Muscle layer of duodenum (tissue), 2 donors: Measurements from ENCODE around the gene DKK3.

Experiments
- H3K27ac ChIP-seq: one replicate; pipeline ENCODE4 v1.7.0; 2013; ENCODE audit warnings: mild to moderate bottlenecking, low read length
- H3K27me3 ChIP-seq: one replicate; pipeline ENCODE4 v1.7.0; 2013; ENCODE audit warnings: low read depth, mild to moderate bottlenecking, control low read depth, low read length
- H3K36me3 ChIP-seq, 2 donors: one replicate each; pipeline ENCODE4 v1.7.0; 2013; ENCODE audit warnings: low read length in 2 of 2, control low read depth in 1 of 2, mild to moderate bottlenecking in 1 of 2; ENCODE audit not compliant: insufficient read depth in 2 of 2, control insufficient read depth in 1 of 2
- H3K4me1 ChIP-seq, 2 donors: one replicate each; pipeline ENCODE4 v1.7.0; 2013; ENCODE audit warnings: low read length in 2 of 2, mild to moderate bottlenecking in 2 of 2, control low read depth in 1 of 2, moderate library complexity in 1 of 2; ENCODE audit not compliant: insufficient read depth in 2 of 2, control insufficient read depth in 1 of 2
- H3K4me3 ChIP-seq, 2 donors: one replicate each; pipeline ENCODE4 v1.7.0; 2013; ENCODE audit warnings: low read length in 2 of 2, low read depth in 1 of 2, mild to moderate bottlenecking in 1 of 2
- H3K9me3 ChIP-seq, 2 donors: one replicate each; pipeline ENCODE4 v1.7.0; 2013; ENCODE audit warnings: low read length in 2 of 2, control low read depth in 1 of 2, mild to moderate bottlenecking in 1 of 2; ENCODE audit not compliant: control insufficient read depth in 1 of 2
- donor health status: healthy.

The DKK3 gene

GRCh38 chr11:11985016-11985715 lies 23.3 kb downstream of the DKK3 start:
- no peak overlapping the region for H3K4me3 ChIP-seq
- H3K27ac ChIP-seq: no peak overlapping the region
- H3K9me3 ChIP-seq: no peaks in the 10 kb centered on the region
- H3K36me3 ChIP-seq: no peaks in the 10 kb centered on the region
- H3K27me3 ChIP-seq: no peaks in the 10 kb centered on the region
- H3K4me1 ChIP-seq: peaks cover 0 to 28% of the 10 kb centered on the region in 2 donors

DNA sequence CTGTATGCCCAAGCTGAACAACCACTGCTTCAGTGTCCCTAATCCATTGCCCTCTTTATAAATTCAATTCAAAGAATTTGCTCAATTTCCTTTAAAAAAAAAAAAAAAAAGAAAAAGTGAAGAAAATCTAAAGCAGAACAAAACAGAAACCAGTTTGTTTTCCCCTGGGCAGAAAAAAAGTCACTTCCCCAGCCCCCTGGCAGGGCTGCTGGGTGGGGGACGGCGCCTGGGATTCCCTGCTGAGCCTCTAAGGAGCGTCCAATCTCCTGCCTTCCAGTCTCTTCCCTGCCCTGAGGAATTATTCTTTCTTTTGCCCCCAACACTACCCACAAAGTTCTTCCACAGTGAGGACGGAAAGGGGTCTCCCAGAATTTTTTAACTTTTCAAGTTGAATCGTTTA lies 23.9 kb downstream of the DKK3 start:
- H3K27me3 ChIP-seq: no peaks in the 10 kb centered on the region
- no peaks in the 10 kb centered on the region for H3K9me3 ChIP-seq
- H3K36me3 ChIP-seq: no peaks in the 10 kb centered on the region
- H3K4me3 ChIP-seq: no peak overlapping the region
- H3K4me1 ChIP-seq: peaks cover 0 to 28% of the 10 kb centered on the region in 2 donors
- H3K27ac ChIP-seq: no peak overlapping the region

DNA sequence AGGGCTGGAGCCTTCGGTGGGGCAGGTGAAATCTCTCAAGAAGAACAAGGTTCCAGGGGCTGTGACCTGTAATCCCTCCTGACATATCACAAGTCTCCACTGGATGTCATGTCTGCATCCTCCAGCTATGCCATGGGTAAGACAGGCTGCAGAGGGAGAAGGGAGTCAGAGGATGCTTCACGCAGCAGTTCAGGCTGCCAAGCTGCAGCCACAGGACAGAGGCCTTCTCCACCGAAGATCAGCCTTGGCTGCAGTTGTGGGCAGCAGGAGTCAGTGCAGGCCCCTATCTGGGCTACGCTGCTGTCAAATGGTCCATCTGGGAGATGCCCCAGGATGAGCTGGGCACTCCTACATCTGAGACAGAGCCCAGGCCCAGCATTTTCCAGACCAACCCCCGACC lies 25.0 kb downstream of the DKK3 start:
- no peaks in the 10 kb centered on the region for H3K27me3 ChIP-seq
- H3K9me3 ChIP-seq: no peaks in the 10 kb centered on the region
- no peak overlapping the region for H3K27ac ChIP-seq
- H3K36me3 ChIP-seq: no peaks in the 10 kb centered on the region
- no peak overlapping the region for H3K4me3 ChIP-seq
- peaks cover 0 to 34% of the 10 kb centered on the region in 2 donors for H3K4me1 ChIP-seq

- Histone ChIP-seq H3K4me3 (no peak overlapping the region), H3K36me3 (no peaks in the 10 kb centered on the region), H3K9me3 (no peaks in the 10 kb centered on the region), H3K4me1 (peaks cover 0 to 31% of the 10 kb centered on the region in 2 donors), H3K27me3 (no peaks in the 10 kb centered on the region), H3K27ac (no peak overlapping the region)
These were observed 25.5 kb downstream of the DKK3 start for GRCh38 chr11:11982975-11983374.

- H3K9me3 ChIP-seq: no peaks in the 10 kb centered on the region
- no peak overlapping the region for H3K27ac ChIP-seq
- no peaks in the 10 kb centered on the region for H3K36me3 ChIP-seq
- H3K4me1 ChIP-seq: peaks cover 4 to 30% of the 10 kb centered on the region in 2 donors
- no peak overlapping the region for H3K4me3 ChIP-seq
- no peaks in the 10 kb centered on the region for H3K27me3 ChIP-seq
These were observed 26.0 kb downstream of the DKK3 start for GRCh38 chr11:11982461-11982860.

- H3K4me1 ChIP-seq: peaks cover 9 to 34% of the 10 kb centered on the region in 2 donors
- H3K9me3 ChIP-seq: no peaks in the 10 kb centered on the region
- no peak overlapping the region for H3K4me3 ChIP-seq
- no peaks in the 10 kb centered on the region for H3K36me3 ChIP-seq
- H3K27me3 ChIP-seq: no peaks in the 10 kb centered on the region
- H3K27ac ChIP-seq: no peak overlapping the region
These were observed 26.6 kb downstream of the DKK3 start for GRCh38 chr11:11981840-11982239.

GRCh38 chr11:11981364-11981763 lies 27.1 kb downstream of the DKK3 start:
- Histone ChIP-seq H3K9me3 (no peaks in the 10 kb centered on the region), H3K4me1 (peaks cover 13 to 39% of the 10 kb centered on the region in 2 donors), H3K4me3 (no peak overlapping the region), H3K27me3 (no peaks in the 10 kb centered on the region), H3K36me3 (no peaks in the 10 kb centered on the region), H3K27ac (no peak overlapping the region)

GRCh38 chr11:11980841-11981308 lies 27.6 kb downstream of the DKK3 start:
- Histone ChIP-seq H3K4me1 (peaks cover 16 to 43% of the 10 kb centered on the region in 2 donors), H3K27ac (no peak overlapping the region), H3K27me3 (no peaks in the 10 kb centered on the region), H3K4me3 (no peak overlapping the region), H3K36me3 (no peaks in the 10 kb centered on the region), H3K9me3 (no peaks in the 10 kb centered on the region)

- peak overlapping the region; percentile 10 for H3K27ac ChIP-seq
- peaks cover 16 to 45% of the 10 kb centered on the region in 2 donors for H3K4me1 ChIP-seq
- H3K27me3 ChIP-seq: no peaks in the 10 kb centered on the region
- H3K4me3 ChIP-seq: no peak overlapping the region
- no peaks in the 10 kb centered on the region for H3K36me3 ChIP-seq
- no peaks in the 10 kb centered on the region for H3K9me3 ChIP-seq
These were observed 28.2 kb downstream of the DKK3 start for GRCh38 chr11:11980200-11980599.

- no peaks in the 10 kb centered on the region for H3K9me3 ChIP-seq
- peak overlapping the region; percentile 19 for H3K27ac ChIP-seq
- peaks cover 16 to 49% of the 10 kb centered on the region in 2 donors for H3K4me1 ChIP-seq
- no peak overlapping the region for H3K4me3 ChIP-seq
- H3K27me3 ChIP-seq: no peaks in the 10 kb centered on the region
- no peaks in the 10 kb centered on the region for H3K36me3 ChIP-seq
These were observed 28.8 kb downstream of the DKK3 start for GRCh38 chr11:11979488-11980117.

GRCh38 chr11:11978792-11979487 lies 29.5 kb downstream of the DKK3 start:
- no peaks in the 10 kb centered on the region for H3K9me3 ChIP-seq
- H3K4me1 ChIP-seq: peaks cover 16 to 54% of the 10 kb centered on the region in 2 donors
- H3K36me3 ChIP-seq: no peaks in the 10 kb centered on the region
- H3K27me3 ChIP-seq: no peaks in the 10 kb centered on the region
- no peak overlapping the region for H3K4me3 ChIP-seq
- peak overlapping the region; percentile 32 for H3K27ac ChIP-seq
